IPS-18c (cell line): ENCODE data around the gene NOTCH1.

Experiments used
- H3K4me3 ChIP-seq: 2 replicates; pipeline ENCODE4 v1.7.0; 2013; ENCODE audit warnings: low read depth, mild to moderate bottlenecking, low read length, moderate library complexity; ENCODE audit not compliant: insufficient read depth
- H3K9me3 ChIP-seq: one replicate; pipeline ENCODE4 v1.6.1; 2013; ENCODE audit warnings: mild to moderate bottlenecking, low read length, moderate library complexity; ENCODE audit not compliant: control insufficient read depth, insufficient read depth

Gene NOTCH1

DNA sequence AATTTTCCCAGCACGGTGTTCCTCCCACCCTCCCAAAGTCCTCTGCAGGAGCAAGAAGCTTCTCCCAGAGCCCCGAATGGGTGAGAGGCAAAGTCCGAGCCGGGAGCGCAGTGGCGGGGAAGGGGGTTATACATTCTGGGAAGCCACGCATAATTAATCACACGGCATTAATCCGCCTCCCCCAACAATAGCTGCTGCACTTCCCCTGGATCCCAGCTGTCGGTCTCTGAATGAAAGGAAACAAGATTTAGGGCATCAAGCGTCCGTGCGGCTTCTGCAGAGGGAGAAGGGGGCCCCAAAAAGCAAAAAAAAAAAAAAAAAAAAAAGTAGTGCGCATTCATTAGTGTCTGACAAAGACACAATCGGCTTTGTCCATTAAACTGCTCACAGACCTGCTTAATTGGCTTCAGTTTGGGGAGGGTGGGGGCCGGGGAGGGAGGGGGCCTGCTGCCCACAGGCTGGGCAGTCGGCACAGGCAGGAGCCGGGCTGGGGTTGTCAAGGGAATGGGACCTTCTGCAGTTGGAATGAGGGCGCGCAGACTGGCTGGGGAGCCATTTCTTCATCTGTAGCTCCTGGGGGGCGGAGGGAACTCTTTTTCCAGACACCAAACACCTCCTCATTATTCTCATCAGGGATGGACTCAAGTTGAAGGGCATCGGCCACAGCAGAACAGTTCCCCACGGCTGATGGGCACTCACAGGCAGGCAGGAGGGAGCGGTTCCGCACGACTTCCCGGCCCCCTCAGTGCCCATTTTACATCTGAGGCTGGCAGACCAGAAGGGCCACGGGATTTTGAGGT is 3.4 kb downstream of the NOTCH1 start:
- no peak overlapping the region for H3K4me3 ChIP-seq
- no peaks in the 10 kb centered on the region for H3K9me3 ChIP-seq

DNA sequence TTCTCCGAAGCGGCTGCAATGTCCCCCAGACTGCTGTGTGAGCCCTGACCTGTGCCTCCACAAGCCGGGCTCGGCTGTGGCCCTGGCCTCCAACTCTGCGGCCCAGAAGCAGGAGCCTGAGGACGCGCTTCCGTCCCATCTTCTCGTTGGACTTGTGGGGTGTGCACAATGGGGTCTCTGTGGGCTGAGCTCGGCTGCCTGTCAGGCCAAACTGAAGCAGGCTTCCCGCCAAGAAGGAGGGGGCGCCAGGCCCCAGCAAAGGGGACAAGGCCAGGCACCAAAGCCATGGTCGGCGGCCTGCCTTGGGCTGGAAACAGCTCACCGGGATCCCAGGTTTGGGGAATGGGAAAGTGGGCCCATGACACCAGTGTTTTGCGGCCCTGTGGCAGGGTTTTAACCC is 4.1 kb downstream of the NOTCH1 start:
- Histone ChIP-seq H3K9me3 (no peaks in the 10 kb centered on the region), H3K4me3 (no peak overlapping the region)

DNA sequence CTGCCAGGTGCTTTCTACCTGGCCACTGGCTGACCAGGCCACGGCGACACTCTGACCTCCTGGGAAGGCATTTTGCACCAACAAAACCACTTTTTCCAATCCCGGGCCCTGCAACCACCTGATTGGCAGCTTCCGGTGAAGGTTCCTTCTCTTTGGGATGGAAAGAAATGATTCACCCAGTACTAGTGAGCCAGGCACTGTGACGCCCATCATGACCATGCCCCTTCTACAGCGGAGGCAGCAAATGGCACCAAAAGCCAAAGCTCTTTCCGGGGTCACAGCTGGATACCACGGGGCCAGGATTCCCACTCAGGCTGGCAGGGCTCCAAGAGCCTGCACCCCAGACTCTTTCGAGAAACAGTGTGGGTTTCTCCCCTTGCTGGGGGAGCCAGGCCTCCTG is 4.7 kb downstream of the NOTCH1 start:
- H3K9me3 ChIP-seq: no peaks in the 10 kb centered on the region
- H3K4me3 ChIP-seq: no peak overlapping the region

DNA sequence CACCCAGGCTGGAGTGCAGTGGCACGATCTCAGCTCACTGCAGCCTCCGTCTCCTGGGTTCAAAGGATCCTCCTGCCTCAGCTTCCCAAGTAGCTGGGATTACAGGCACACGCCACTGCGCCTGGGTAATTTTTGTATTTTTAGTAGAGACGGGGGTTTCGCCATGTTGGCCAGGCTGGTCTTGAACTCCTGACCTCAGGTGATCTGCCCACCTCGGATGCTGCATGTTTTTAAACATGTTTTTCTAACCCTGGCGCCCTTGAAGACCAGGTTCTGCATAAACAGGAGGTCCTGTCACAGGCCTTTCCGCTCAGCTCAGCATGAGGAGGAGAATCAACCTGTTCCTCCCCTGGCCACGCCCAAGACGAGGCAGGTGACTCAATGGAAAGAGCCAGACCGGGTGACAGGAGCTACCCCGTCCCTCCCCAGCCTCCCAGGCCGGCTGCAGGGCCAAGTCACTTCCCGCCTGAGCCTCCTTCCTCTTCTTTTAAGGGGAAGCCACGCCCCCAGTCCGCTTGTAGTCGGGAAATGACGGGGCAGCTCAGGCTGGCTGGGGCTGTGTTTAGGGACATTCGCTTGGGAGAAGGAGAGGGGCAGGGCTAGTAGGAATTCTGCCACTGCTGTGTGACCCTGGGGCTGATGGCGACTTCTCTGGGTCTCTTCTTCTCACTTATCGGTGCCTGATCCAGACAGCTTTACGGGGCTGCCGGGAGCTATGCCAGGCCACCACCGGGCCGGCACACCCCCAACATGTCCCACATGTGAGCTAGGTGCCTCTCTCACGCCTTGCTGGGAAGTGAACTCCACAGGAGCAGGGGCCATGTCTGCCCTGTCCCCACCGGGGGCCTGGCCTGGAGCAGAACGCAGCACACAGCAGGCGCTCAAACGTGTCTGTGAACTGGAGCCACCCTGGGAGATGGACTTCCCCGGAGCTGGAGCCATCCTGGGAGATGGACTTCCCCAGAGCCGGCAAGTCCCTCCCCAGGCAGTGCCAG is 6.1 kb downstream of the NOTCH1 start:
- no peak overlapping the region for H3K4me3 ChIP-seq
- H3K9me3 ChIP-seq: no peaks in the 10 kb centered on the region

DNA sequence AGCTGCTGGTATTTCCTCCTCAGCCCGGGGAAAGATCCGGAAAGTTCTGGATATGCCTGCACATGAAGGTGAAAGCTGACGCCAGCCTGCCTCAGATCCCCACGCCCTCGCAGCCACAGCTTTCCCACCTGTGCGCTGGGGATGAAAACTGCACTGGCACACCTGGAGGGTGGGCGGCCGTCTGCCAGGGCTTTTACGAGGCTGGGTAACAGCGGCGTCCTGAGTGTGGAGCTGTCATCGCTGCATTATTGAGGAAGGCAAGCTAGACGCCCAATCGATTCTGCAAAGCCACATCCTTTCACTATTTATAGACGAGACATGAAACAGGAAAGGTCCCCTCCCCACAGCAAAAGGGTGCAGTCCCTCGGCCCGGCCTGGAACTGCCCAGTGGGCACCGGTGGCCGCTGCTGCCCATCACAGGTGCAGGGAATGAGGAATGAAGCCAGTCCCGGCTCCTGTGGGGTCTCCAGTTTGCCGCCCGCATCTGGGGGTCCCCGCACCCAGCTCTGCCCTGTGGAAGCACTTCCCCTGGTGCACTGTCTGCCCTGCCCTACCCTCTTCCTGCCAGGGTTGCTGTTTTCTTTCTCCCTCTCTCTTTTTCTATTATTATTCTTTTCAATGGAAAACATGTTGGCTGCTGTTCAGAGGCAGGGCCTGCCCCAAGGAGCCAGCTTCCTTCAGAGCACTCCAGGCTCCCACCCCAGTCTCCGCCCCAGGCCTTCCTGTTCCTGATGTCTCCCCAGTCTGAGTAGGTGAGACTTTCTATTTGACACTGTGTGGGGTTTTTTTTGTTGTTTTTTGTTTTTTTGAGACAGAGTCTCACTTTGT is 7.0 kb downstream of the NOTCH1 start:
- Histone ChIP-seq H3K4me3 (no peak overlapping the region), H3K9me3 (no peaks in the 10 kb centered on the region)

DNA sequence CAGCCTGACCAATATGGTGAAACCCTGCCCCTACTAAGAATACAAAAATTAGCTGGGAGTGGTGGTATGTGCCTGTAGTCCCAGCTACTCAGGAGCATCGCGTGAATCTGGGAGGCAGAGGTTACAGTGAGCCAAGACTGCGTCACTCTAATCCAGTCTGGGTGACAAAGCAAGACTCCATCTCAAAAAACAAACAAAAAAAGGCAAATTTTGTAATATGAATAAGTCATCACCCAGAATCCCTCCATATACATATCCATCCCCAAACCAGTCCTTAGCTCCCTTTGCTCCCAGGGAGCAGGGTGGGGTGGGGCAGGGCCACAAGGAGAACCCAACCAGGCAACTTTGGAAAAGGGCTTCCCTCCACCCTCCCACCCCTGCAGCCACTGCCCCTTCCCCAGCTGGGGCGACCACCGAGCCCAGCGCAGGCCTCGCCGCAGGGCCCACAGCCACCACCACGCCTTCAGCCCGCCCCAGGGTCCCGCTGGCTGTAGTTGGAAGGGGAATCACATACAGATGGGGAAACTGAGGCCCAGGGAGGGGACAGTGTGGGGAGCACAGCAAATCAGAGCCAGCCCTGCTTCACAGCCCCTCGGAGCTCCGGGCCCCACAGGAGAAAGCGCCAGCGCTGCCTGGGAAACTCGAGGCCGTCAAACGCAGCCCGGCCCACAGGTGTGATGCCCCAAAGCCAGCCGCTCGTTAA is 7.8 kb downstream of the NOTCH1 start:
- no peaks in the 10 kb centered on the region for H3K9me3 ChIP-seq
- no peak overlapping the region for H3K4me3 ChIP-seq

DNA sequence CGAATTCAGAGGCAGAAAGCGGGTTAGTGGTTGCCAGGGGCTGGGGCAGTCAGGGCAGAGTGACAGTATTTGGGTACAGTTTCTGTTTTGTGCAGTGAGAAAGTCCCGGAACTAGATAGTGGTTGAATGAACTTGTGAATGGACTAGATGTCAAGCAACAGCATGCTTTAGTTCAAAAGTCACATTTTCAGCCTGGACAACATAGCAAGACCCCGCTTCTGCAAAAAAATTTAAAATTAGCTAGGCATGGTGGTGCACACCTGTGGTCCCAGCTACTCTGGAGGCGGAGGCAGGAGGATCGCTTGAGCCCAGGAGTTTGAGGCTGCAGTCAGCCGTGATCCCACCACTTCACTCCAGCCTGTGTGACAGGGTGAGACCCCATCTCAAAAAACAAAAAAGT is 8.4 kb downstream of the NOTCH1 start:
- Histone ChIP-seq H3K9me3 (no peaks in the 10 kb centered on the region), H3K4me3 (no peak overlapping the region)

DNA sequence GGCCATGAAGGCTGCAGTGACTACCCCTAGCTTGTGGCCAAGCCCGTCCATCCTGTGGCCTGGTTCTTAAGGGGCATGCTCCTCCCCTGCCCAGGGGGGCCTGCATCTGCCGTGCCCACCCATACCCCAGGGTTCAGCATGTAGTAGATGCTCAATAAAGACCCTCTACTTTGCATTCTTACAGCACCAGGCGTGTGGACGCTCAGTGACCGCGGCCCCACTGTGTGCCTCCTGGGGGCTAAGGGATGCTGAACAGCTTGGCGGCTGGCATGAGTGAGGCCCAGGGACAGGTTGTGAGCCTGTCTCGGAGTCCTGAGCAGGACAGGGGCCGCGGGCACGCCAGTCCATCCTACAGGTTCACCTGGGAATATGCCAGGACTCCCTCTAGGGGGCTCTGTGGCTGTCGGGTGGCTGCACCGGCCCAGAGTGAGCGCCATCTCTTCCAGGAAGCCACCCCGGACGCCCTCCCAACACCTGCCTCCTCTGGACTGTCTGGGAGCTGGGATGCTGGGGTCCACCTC is 9.1 kb downstream of the NOTCH1 start:
- Histone ChIP-seq H3K4me3 (no peak overlapping the region), H3K9me3 (no peaks in the 10 kb centered on the region)

DNA sequence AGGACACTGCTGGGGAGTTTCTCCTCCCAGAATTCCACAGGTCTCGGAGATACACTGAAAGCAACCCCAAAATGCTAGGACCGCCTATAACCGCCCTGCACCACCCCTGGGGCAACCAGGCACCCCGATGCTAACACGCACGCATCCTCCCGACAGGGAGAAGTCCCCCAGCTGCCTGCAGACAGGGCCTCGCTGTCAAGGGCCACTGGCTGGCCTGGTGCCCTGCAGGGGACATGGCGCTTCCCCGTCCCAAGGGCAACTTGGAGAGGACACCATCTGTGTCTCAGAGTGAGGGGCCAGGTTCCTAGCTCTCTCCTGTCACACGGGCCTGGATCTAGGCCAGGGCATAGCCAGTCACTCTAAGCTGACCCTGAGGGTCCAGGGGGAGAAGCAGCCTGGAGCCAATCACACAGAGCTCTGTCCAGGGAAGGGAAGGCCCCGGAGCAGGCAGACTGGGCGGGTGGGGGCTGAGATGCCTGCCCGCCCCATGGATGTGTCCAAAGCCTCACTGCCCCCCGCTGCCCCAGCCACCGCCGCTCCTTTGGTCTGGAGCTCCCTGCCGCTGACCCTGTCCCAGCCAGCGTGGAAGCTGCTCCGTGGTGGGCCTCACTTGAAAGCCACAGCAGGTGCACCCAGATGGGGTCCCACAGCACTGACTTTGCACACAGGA is 9.7 kb downstream of the NOTCH1 start:
- no peaks in the 10 kb centered on the region for H3K9me3 ChIP-seq
- no peak overlapping the region for H3K4me3 ChIP-seq

DNA sequence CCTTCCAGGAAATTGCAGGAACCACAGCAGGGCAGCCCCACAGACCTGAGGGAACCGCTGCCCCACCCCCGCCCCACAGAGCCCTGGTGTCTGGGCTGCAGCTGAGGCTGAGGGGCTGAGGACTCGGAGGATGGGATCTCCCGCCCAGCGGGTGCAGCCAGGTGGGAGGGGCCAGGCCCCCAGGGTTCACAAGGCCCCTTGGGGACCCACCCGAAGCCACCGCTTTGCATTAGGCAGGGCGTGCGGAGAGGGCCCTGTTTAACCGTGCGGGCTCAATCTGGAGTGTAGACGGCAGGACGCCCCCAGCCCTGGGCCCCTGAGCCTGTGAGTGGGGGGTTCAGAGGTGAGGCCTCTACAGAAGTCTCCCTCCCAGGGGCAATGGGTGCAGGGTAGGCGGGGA is 10.8 kb downstream of the NOTCH1 start:
- Histone ChIP-seq H3K4me3 (no peak overlapping the region), H3K9me3 (no peaks in the 10 kb centered on the region)

DNA sequence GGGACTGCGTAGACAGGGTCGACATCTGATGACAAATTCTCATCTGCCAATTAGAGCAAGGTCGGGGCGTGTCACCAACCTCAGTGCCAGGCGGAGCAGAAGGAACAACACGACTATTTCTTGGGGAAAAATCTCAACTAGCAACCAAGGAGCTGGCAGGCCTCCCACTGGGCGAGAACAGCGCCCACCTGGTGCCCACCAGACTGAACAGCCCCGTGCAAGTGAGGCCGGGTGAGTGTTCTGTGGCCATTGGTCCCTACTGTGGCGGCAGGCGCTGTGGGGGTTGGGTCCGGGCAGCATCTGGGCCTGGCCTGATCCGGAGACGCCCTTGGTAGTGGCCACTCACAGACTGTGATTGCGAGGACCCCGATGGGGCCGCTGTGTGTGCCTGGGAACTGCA is 11.5 kb downstream of the NOTCH1 start:
- Histone ChIP-seq H3K4me3 (no peak overlapping the region), H3K9me3 (no peaks in the 10 kb centered on the region)

DNA sequence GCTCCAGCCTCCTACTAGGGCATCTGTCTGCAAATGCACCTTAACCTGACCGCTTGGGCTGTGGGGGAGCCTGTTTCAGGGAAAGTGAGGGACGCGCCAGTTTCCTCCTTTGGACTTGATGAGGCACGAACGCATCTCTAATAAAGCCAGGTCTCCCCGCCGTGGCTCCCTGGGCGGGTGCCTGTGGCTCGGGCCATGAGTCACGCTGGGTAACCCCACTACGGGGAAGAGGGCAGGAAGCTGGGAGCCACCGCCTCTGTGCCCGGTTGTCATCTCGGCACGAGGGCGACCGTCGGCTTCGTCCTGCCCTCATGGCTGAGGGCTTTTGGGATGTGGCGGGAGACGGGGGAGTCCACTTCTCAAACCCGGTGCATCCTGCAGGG is 12.1 kb downstream of the NOTCH1 start:
- Histone ChIP-seq H3K4me3 (no peak overlapping the region), H3K9me3 (no peaks in the 10 kb centered on the region)

DNA sequence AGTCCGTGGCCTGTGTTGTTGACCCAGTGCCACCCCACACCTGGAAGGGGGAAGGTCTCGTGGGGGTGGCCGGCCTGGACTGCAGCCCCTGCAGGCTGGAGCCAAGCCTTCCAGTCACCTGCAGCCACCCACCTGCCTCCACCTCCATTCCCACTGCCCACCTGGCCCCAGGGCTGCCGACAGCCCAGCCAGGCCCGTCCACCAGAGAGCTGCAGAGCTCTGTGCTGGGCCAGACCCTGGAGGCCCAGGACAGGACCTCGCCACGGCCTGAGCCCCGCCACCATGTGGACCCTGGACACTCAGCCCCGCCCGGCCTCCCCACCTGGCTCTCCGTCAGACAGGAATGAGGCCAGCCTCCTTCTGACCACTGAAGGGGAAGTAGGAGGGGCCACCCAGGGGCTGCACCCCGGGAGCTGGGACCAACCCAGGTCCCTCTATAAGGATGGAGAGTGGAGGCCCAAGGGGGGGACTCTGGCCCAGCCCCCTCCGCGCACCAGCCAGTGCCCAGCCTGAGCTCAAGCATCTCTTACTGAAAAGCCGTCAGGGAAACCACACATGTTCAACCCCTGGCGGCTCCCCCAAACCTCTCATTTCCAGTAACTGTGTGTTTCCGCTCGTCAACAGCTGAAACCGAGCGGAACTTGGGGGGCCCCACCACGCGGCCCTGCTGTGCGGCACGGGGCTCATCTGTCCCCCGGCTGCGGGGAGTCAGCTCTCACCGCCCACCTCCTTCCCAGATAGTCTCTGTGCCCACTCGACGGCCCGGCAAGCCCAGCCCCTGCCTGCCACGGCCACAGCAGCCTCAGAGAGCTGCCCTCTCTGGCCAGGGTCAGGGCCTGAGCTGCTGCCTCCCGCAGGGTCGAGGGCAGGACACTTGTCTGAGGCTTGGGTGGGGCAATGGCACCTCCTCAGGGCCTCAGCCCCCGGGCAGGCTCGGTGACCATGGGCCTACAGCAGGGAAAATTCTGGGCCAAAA is 12.8 kb downstream of the NOTCH1 start:
- H3K4me3 ChIP-seq: no peak overlapping the region
- H3K9me3 ChIP-seq: no peaks in the 10 kb centered on the region

DNA sequence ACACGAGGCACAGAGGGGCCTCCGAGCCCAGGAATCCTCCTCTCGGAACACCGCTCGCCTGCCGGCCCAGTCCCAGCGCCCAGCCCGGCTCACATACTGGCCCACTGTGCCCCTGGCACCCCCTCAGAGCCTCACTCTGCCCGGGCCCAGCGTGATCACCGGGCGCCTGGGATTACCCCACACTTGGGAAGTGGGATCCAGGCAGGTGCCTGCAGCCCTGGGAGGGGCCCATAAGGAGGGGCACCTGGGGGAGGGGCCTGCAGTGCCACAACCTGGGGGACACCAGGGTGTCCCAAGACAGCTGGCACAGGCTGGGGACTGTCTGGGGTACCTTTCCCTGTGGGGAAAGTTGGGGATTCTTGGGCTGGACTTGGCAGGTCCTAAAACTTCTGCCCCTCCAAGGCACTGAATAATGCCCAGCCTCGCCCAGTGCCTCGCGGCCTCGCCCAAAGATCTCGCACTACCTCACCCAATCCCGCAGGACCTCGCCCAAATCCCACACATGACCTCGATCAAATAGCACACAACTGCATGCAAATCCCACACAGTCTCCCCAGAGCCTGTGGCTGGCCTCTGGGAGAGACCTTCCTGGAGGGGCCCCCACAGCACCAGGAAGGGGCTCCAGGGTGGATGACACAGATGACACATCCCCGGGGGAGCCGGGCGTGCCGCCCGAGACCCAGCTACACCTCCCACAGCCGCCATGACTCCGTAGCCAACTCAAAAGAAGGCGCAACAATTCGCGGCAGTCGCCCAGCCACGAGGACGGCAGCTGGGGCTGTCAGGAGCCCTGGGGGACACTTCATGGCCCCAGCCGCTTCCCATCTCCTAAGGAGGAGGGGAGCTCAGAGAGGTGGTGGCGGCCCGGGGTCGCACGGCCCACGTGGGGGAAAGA is 13.7 kb downstream of the NOTCH1 start:
- Histone ChIP-seq H3K4me3 (no peak overlapping the region), H3K9me3 (no peaks in the 10 kb centered on the region)
